ENCODE results near the gene TMEM60. TPM values are rescaled to one million over a fixed set of nuclear protein-coding genes. Genes with fewer than 3 reads are reported as not detected.

Gene TMEM60
- total RNA-seq, 2 donors from 2014 or later, result 9.6 TPM; not detected in 1

GRCh38 chr7:77819021-77819420 is 20.8 kb upstream of the TMEM60 start:
- no peak overlapping the region for H3K4me3 ChIP-seq
- H3K4me1 ChIP-seq, result peaks cover 5% of the 10 kb centered on the region
- intact Hi-C loops (cut with DNase I), result no loop called here
- DNase-seq (no peak), ATAC-seq (no peak)
- H3K27me3 ChIP-seq, result no peaks in the 10 kb centered on the region
- TF ChIP-seq, protein P1, sequence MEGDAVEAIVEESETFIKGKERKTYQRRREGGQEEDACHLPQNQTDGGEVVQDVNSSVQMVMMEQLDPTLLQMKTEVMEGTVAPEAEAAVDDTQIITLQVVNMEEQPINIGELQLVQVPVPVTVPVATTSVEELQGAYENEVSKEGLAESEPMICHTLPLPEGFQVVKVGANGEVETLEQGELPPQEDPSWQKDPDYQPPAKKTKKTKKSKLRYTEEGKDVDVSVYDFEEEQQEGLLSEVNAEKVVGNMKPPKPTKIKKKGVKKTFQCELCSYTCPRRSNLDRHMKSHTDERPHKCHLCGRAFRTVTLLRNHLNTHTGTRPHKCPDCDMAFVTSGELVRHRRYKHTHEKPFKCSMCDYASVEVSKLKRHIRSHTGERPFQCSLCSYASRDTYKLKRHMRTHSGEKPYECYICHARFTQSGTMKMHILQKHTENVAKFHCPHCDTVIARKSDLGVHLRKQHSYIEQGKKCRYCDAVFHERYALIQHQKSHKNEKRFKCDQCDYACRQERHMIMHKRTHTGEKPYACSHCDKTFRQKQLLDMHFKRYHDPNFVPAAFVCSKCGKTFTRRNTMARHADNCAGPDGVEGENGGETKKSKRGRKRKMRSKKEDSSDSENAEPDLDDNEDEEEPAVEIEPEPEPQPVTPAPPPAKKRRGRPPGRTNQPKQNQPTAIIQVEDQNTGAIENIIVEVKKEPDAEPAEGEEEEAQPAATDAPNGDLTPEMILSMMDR (IDR thresholded peaks at IDR 0.05), result no peak
- no peak for TF ChIP-seq POLR2A (IDR thresholded peaks at IDR 0.05)
- H3K27ac ChIP-seq, result no peak overlapping the region
- H3K9me3 ChIP-seq, result peaks cover 0 to 20% (median 0%) of the 10 kb centered on the region in 3 donors
- H3K36me3 ChIP-seq (replicated peaks in 1 of 2; ENCODE audit: insufficient read depth in 1 of 2, low read depth in 2 of 2), result no peaks in the 10 kb centered on the region

DNA sequence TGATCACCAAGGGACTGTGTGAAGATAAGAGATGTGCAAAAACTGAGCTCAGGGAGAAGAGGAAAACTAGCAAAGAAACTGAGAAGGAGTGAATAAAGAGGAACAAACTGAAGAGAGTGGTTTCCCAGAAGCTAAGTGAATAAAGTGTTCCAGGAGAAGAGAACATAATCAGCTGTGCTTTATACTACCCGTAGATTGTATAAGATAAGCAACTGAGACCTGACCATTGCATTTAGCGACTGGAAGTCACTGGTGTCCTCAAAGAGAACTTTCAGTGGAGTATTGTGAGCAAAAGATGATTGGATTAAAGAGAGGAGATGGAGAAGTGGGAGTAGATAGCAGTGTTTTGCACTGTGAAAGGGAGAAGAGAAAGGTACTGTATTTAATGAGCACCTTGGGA is 14.9 kb upstream of the TMEM60 start:
- no peaks in the 10 kb centered on the region for H3K36me3 ChIP-seq (replicated peaks in 1 of 2; ENCODE audit: insufficient read depth in 1 of 2, low read depth in 2 of 2)

DNA sequence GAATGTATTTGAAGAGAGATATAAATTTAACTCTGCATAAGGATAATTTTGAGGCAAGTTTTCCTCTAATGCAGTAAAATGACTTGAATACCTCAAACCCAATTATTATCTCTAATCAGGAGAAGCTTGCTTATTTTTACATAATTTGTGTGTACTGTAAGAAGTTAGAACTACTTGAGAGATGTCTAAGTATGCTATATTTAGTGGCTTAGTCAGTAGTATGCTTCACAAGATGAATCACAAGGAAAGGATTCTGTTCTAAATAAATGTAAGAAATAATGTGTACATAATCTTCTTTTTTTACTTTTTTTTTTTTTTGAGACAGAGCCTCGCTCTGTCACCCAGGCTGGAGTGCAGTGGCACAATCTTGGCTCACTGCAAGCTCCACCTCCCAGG is 14.1 kb upstream of the TMEM60 start:
- 90 to 100% methylated on average over 1 of the region's 1 CpG for WGBS, 2 donors
- Histone ChIP-seq H3K36me3 (replicated peaks in 1 of 2; ENCODE audit: insufficient read depth in 1 of 2, low read depth in 2 of 2) (no peaks in the 10 kb centered on the region), H3K4me3 (no peak overlapping the region), H3K27ac (no peak overlapping the region), H3K27me3 (no peaks in the 10 kb centered on the region), H3K9me3 (no peaks in the 10 kb centered on the region), H3K4me1 (no peaks in the 10 kb centered on the region)
- TF ChIP-seq, protein P1 (IDR thresholded peaks at IDR 0.05), result no peak
- TF ChIP-seq POLR2A (IDR thresholded peaks at IDR 0.05), result no peak
- intact Hi-C loops (cut with DNase I), result no loop called here
- no peak for ATAC-seq
- no peak for DNase-seq

More for the DNA sequence above, 14.9 kb upstream of the TMEM60 start:
- intact Hi-C loops (cut with DNase I), result no loop called here
- Histone ChIP-seq H3K27me3 (no peaks in the 10 kb centered on the region), H3K9me3 (no peaks in the 10 kb centered on the region), H3K4me1 (no peaks in the 10 kb centered on the region), H3K27ac (no peak overlapping the region), H3K4me3 (no peak overlapping the region)
- DNase-seq (no peak), ATAC-seq (no peak)
- WGBS, 2 donors, result 76 to 93% methylated on average over 2 of the region's 2 CpGs
- no peak for TF ChIP-seq POLR2A (IDR thresholded peaks at IDR 0.05)
- TF ChIP-seq, protein P1 (IDR thresholded peaks at IDR 0.05), result no peak

GRCh38 chr7:77811516-77812289 is 13.5 kb upstream of the TMEM60 start:
- Histone ChIP-seq H3K36me3 (replicated peaks in 1 of 2; ENCODE audit: insufficient read depth in 1 of 2, low read depth in 2 of 2) (no peaks in the 10 kb centered on the region), H3K4me1 (no peaks in the 10 kb centered on the region), H3K4me3 (no peak overlapping the region), H3K9me3 (no peaks in the 10 kb centered on the region), H3K27ac (no peak overlapping the region), H3K27me3 (no peaks in the 10 kb centered on the region)
- intact Hi-C loops (cut with DNase I), result no loop called here
- WGBS, 2 donors, result 94 to 95% methylated on average over 2 of the region's 2 CpGs
- DNase-seq (no peak), ATAC-seq (no peak)
- TF ChIP-seq, protein P1 (IDR thresholded peaks at IDR 0.05), result no peak
- TF ChIP-seq POLR2A (IDR thresholded peaks at IDR 0.05), result no peak

DNA sequence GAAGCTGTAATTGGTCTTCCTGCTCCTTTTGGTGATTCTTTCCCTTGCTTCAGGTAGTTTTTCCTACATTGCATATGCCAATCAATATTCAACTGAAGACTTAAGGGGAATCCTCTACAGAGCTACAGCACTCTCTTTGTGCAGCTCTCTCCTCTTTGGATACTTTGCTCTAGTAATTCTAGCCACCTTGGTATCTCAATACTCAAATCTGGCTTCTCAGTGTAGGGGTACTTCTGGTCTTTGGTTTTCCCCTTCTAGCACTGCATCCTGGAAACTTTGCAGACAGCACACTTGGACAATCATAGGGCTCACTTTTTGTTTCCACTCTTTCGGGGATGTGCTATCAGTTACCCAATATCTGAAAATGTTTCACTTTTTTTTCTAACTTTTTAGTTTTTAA is 10.3 kb upstream of the TMEM60 start:
- Histone ChIP-seq H3K27me3 (no peaks in the 10 kb centered on the region), H3K4me1 (no peaks in the 10 kb centered on the region), H3K4me3 (no peak overlapping the region), H3K27ac (no peak overlapping the region), H3K9me3 (no peaks in the 10 kb centered on the region), H3K36me3 (replicated peaks in 1 of 2; ENCODE audit: insufficient read depth in 1 of 2, low read depth in 2 of 2) (no peaks in the 10 kb centered on the region)
- DNase-seq, result no peak
- no peak for TF ChIP-seq POLR2A (IDR thresholded peaks at IDR 0.05)
- 95 to 97% methylated on average over 1 of the region's 1 CpG for WGBS, 2 donors
- no peak for ATAC-seq
- intact Hi-C loops (cut with DNase I), result no loop called here

All from body of pancreas (tissue), 4 donors.